Right lobe of liver (tissue), 4 donors: ENCODE data around the gene FAM13B.

Source experiments
- POLR2A ChIP-seq: fragments of 450-650 bp; IDR thresholded peaks from one replicate; pipeline ENCODE4 v1.6.1; 2017; ENCODE audit warnings: antibody characterized with exemption, mild to moderate bottlenecking
- TF ChIP-seq, protein P1 (sequence below), 4 donors: fragments of 200-600 bp in 3 of 4; fragments of 450-650 bp in 1 of 4; IDR thresholded peaks; one replicate each; pipeline versions ENCODE4 v1.5.1 to v1.8.0; 2016 to 2022; ENCODE audit warnings: antibody characterized with exemption in 4 of 4, mild to moderate bottlenecking in 2 of 4
- donor health status: DM: no; HTN: no; CAD: no.
- donor health status: DM: no; HTN: no; CAD: no.
- donor health status: DM: no; HTN: yes; CAD: no.

DNA sequence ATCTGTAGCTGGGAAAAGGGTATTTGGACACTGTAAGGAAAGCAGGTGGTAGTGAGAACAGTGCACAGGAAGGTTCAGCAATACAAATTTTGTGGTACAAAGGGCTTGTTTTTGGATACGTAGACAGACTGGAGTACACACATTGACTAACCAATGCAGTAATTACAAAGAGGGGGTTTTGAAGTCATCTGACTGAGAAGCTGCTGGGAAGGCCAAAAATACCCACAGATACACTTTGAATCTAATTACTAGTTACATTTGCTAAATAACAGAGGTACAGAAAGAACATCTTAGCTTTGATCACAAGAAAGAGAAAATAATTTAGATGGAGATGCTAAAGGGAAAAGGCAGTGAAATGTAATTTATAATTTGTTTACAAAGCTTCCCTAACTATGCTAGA, 97.7 kb downstream of the FAM13B start:
- TF ChIP-seq, protein P1, sequence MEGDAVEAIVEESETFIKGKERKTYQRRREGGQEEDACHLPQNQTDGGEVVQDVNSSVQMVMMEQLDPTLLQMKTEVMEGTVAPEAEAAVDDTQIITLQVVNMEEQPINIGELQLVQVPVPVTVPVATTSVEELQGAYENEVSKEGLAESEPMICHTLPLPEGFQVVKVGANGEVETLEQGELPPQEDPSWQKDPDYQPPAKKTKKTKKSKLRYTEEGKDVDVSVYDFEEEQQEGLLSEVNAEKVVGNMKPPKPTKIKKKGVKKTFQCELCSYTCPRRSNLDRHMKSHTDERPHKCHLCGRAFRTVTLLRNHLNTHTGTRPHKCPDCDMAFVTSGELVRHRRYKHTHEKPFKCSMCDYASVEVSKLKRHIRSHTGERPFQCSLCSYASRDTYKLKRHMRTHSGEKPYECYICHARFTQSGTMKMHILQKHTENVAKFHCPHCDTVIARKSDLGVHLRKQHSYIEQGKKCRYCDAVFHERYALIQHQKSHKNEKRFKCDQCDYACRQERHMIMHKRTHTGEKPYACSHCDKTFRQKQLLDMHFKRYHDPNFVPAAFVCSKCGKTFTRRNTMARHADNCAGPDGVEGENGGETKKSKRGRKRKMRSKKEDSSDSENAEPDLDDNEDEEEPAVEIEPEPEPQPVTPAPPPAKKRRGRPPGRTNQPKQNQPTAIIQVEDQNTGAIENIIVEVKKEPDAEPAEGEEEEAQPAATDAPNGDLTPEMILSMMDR (IDR thresholded peaks at IDR 0.05), result no peak
- TF ChIP-seq POLR2A, result no peak
